HEK293T (cell line): Measurements from ENCODE around the gene SARS2.

Experiments used
- CTCF ChIA-PET: fragments of 350-600 bp; formaldehyde crosslinking; extraction: SDS; loops from one replicate; lab custom pipeline; 2021; ENCODE audit warnings: antibody characterized with exemption, inconsistent platforms; lab: Yijun Ruan, JAX
- POLR2A ChIA-PET: fragments of 350-600 bp; formaldehyde crosslinking; extraction: SDS; loops from one replicate; lab custom pipeline; 2020; ENCODE audit warnings: antibody characterized with exemption, inconsistent platforms; lab: Yijun Ruan, JAX
- DNase-seq: peaks from one replicate; pipeline ENCODE4 v3.0.0; 2012; ENCODE audit warnings: mixed read lengths; ENCODE audit errors: extremely low spot score
- ARNT ChIP-seq: fragments of 450-650 bp; IDR thresholded peaks from 2 replicates; pipeline ENCODE4 v1.6.1; 2017; ENCODE audit warnings: mild to moderate bottlenecking
- BHLHE40 ChIP-seq: fragments of 450-650 bp; IDR thresholded peaks from 2 replicates; pipeline ENCODE4 v1.6.1; 2016; ENCODE audit warnings: mild to moderate bottlenecking, moderate library complexity, borderline replicate concordance
- CTBP1 ChIP-seq: fragments of 450-650 bp; IDR thresholded peaks from 2 replicates; pipeline ENCODE4 v1.6.1; 2016; ENCODE audit warnings: borderline replicate concordance
- ELF4 ChIP-seq: fragments of 450-650 bp; IDR thresholded peaks from 2 replicates; pipeline ENCODE4 v1.6.1; 2017; ENCODE audit warnings: antibody characterized with exemption
- FOXA1 ChIP-seq: fragments of 450-650 bp; IDR thresholded peaks from 2 replicates; pipeline ENCODE4 v1.6.1; 2016; ENCODE audit warnings: mild to moderate bottlenecking
- FOXK2 ChIP-seq: fragments of 450-650 bp; IDR thresholded peaks from 2 replicates; pipeline ENCODE4 v1.6.1; 2016; ENCODE audit warnings: mild to moderate bottlenecking
- FOXM1 ChIP-seq: fragments of 450-650 bp; IDR thresholded peaks from 2 replicates; pipeline ENCODE4 v1.6.1; 2017; ENCODE audit warnings: mild to moderate bottlenecking, borderline replicate concordance
- HDGF ChIP-seq: fragments of 450-650 bp; IDR thresholded peaks from 2 replicates; pipeline ENCODE4 v1.6.1; 2017; ENCODE audit warnings: antibody characterized with exemption, borderline replicate concordance
- L3MBTL2 ChIP-seq: fragments of 450-650 bp; conservative IDR thresholded peaks from 2 replicates; pipeline ENCODE4 v1.6.1; 2016; ENCODE audit warnings: mild to moderate bottlenecking
- LEF1 ChIP-seq: fragments of 450-650 bp; IDR thresholded peaks from 2 replicates; pipeline ENCODE4 v1.6.1; 2017; ENCODE audit warnings: mild to moderate bottlenecking, borderline replicate concordance
- NFRKB ChIP-seq: fragments of 450-650 bp; IDR thresholded peaks from 2 replicates; pipeline ENCODE4 v1.6.1; 2016; ENCODE audit warnings: mild to moderate bottlenecking, moderate library complexity
- SP1 ChIP-seq: fragments of 450-650 bp; IDR thresholded peaks from 2 replicates; pipeline ENCODE4 v1.6.1; 2017
- SUZ12 ChIP-seq: fragments of 450-650 bp; IDR thresholded peaks from 2 replicates; pipeline ENCODE4 v1.6.1; 2016; ENCODE audit warnings: mild to moderate bottlenecking
- TARDBP ChIP-seq: fragments of 450-650 bp; IDR thresholded peaks from 2 replicates; pipeline ENCODE4 v1.6.1; 2016
- ZNF384 ChIP-seq: fragments of 450-650 bp; IDR thresholded peaks from 2 replicates; pipeline ENCODE4 v1.6.1; 2016
- TF ChIP-seq, protein P1 (sequence below): fragments of 450-650 bp; IDR thresholded peaks from 2 replicates; pipeline ENCODE4 v1.6.1; 2016

SARS2 gene

GRCh38 chr19:38915329-38916321, 14.9 kb downstream of the SARS2 start:
- ChIA-PET POLR2A (no interaction called here), CTCF (interaction anchor here (0.7 kb wide), 1 partner anchor 98 kb away, joined by 3 read pairs; no protein-coding TSS in a partner anchor)
- TF ChIP-seq BHLHE40 (no peak), ELF4 (no peak), FOXK2 (no peak), CTBP1 (no peak), ARNT (no peak), L3MBTL2 (no peak), ZNF384 (no peak), SUZ12 (no peak), LEF1 (no peak), HDGF (no peak), NFRKB (no peak)
- TF ChIP-seq, protein P1, sequence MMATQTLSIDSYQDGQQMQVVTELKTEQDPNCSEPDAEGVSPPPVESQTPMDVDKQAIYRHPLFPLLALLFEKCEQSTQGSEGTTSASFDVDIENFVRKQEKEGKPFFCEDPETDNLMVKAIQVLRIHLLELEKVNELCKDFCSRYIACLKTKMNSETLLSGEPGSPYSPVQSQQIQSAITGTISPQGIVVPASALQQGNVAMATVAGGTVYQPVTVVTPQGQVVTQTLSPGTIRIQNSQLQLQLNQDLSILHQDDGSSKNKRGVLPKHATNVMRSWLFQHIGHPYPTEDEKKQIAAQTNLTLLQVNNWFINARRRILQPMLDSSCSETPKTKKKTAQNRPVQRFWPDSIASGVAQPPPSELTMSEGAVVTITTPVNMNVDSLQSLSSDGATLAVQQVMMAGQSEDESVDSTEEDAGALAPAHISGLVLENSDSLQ = no peak
- DNase-seq = no peak

GRCh38 chr19:38913958-38914357, 16.6 kb downstream of the SARS2 start:
- ChIA-PET CTCF (interaction anchor here (0.5 kb wide), 1 partner anchor 192 kb away, joined by 3 read pairs; no protein-coding TSS in a partner anchor), POLR2A (interaction anchor here (0.9 to 1.3 kb wide), 2 partner anchors 17 to 65 kb away, joined by 3 to 4 read pairs; partner anchors contain the start of genes MRPS12 and SARS2)
- TF ChIP-seq NFRKB (no peak), FOXK2 (no peak), TARDBP (no peak), BHLHE40 (no peak), L3MBTL2 (no peak), LEF1 (no peak), SUZ12 (no peak), CTBP1 (no peak), ARNT (no peak), FOXA1 (no peak), ELF4 (no peak), SP1 (no peak), FOXM1 (no peak), HDGF (no peak), ZNF384 (no peak)
- TF ChIP-seq, protein P1 = no peak
- no peak for DNase-seq

GRCh38 chr19:38912600-38913514, 17.7 kb downstream of the SARS2 start:
- CTCF ChIA-PET = interaction anchor here (0.5 kb wide), 1 partner anchor 55 kb away, joined by 3 read pairs; no protein-coding TSS in a partner anchor
- POLR2A ChIA-PET = interaction anchor here (1.3 kb wide), 1 partner anchor 18 kb away, joined by 4 read pairs; the partner anchor contains the start of genes MRPS12 and SARS2
- no peak for DNase-seq
- TF ChIP-seq HDGF = no peak
- TF ChIP-seq NFRKB = no peak
- TF ChIP-seq FOXA1 = no peak
- TF ChIP-seq FOXK2 = no peak
- TF ChIP-seq CTBP1 = no peak
- TF ChIP-seq LEF1 = no peak
- TF ChIP-seq SP1 = no peak
- TF ChIP-seq FOXM1 = no peak
- no peak for TF ChIP-seq TARDBP
- no peak for TF ChIP-seq ARNT
- TF ChIP-seq, protein P1 = no peak
- no peak for TF ChIP-seq SUZ12
- TF ChIP-seq ZNF384 = no peak
- TF ChIP-seq ELF4 = no peak
- no peak for TF ChIP-seq BHLHE40
- TF ChIP-seq L3MBTL2 = no peak

DNA sequence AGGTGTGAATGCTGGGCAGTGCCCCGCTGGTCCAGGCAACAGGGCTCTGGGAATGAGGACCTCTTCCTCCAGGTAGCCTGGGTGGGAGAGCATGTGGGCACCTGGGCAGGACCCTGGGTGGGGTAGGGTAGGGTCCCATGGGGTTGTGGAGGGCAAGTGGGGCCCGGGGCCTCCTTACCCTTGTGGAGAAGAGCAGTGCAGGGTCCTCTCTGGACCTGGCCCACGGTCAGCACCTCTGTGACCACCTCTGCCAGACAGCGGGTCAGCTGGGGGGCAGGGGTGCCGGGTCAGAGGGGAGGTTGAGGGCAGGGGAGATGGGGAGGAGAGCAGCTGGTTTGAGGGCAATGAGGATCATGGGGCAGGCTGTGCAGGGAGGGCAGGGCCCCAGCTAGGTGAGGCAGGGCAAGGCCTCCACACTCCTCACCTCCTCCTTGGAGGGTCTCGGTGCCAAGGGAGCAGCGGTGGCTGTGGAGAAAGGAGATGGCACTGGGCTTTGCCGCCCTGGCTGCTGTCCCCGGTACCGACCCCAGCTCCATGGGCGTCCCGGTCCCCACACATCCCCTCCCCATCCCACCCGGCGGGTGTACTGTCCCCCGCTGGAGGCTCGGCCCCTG, 19.1 kb downstream of the SARS2 start:
- ChIA-PET POLR2A (no interaction called here), CTCF (interaction anchor here (0.5 kb wide), 2 partner anchors 21 to 405 kb away, joined by 3 read pairs; no protein-coding TSS in a partner anchor)
- DNase-seq = no peak
- no peak for TF ChIP-seq HDGF
- TF ChIP-seq TARDBP = no peak

GRCh38 chr19:38910488-38910887, 20.1 kb downstream of the SARS2 start:
- ChIA-PET POLR2A (no interaction called here), CTCF (no interaction called here)
- no peak for DNase-seq
- no peak for TF ChIP-seq TARDBP
- no peak for TF ChIP-seq BHLHE40
- TF ChIP-seq LEF1 = no peak
- no peak for TF ChIP-seq FOXM1
- TF ChIP-seq ELF4 = no peak
- no peak for TF ChIP-seq FOXK2
- no peak for TF ChIP-seq SUZ12
- TF ChIP-seq, protein P1 = no peak
- TF ChIP-seq L3MBTL2 = no peak
- no peak for TF ChIP-seq HDGF
- no peak for TF ChIP-seq ARNT
- TF ChIP-seq CTBP1 = no peak
- no peak for TF ChIP-seq NFRKB
- no peak for TF ChIP-seq FOXA1
- TF ChIP-seq ZNF384 = no peak
- no peak for TF ChIP-seq SP1
